Stimulated activated CD8-positive, alpha-beta memory T cell treated with anti-CD3 and anti-CD28 coated beads, Interleukin-15, amount 100 ng/mL, for 1 hour (primary cell): Measurements from ENCODE around the gene RANBP2.
"Not testable (repeated sequence)": the region's sequence is repeated elsewhere in the genome, so short reads cannot be mapped to it uniquely, and the experiment has no call there.

Source experiments
- DNase-seq: peaks from one replicate; pipeline ENCODE4 v3.0.0-alpha.2; 2020; ENCODE audit warnings: low read depth

RANBP2 gene

GRCh38 chr2:108719149-108720044, at the start of gene RANBP2:
TSS of gene RANBP2 (plus strand) at chr2:108719482. CDS start at chr2:108719607, 125 bp downstream.
- peak; percentile 87 for DNase-seq

DNA sequence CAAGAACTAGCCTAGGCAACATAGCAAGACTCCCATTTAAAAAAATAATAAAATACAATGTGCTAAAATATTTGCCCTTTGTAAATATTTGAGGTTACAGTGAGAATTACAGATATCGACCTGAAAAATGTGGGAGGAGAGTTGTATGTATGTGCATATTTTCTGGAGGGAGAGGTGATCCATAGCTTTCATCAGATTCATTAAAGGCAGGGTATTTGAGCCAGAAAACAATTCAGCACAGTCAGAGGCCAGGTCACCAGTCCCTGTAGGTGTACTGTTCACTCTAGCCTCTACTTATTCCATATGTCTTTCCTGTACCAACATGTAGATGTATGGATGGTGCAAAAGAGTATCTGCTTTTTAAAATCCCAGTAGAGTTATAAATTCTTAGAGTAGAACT, 49.0 kb upstream of the RANBP2 start:
- not testable (repeated sequence) for DNase-seq

DNA sequence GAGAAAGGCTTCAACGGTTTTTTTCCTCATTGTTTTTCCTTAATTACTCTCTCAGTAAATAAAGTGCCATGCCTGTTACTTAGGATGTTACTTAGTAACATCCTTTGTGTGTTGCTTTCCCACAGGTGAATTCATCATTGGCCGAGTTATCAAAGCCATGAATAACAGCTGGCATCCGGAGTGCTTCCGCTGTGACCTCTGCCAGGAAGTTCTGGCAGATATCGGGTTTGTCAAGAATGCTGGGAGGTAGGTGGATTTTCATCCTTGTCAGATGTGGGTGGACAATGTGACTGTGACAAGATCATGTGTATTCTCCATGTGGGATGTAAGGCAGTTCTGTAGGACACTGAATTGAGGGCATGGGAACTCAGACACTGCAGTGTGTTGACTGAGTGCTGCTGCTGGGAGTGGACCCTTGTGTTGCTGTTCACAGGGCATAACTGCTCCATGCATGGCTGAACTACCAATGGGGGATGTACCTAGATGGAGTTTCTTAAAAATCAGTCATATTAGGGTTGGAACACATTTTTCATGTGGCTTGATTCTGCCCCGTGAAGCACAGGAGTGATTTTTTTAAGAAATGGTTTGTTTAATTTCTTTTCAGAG, 47.0 kb upstream of the RANBP2 start:
- DNase-seq = not testable (repeated sequence)

- DNase-seq = not testable (repeated sequence)
These were observed 42.8 kb upstream of the RANBP2 start for GRCh38 chr2:108676522-108676921.

GRCh38 chr2:108677239-108677744, 42.0 kb upstream of the RANBP2 start:
- DNase-seq = not testable (repeated sequence)

- DNase-seq = not testable (repeated sequence)
These were observed 41.1 kb upstream of the RANBP2 start for GRCh38 chr2:108678198-108678651.

- not testable (repeated sequence) for DNase-seq
These were observed 38.5 kb upstream of the RANBP2 start for GRCh38 chr2:108680805-108681204.

- DNase-seq = not testable (repeated sequence)
These were observed 30.2 kb upstream of the RANBP2 start for GRCh38 chr2:108688818-108689756.

DNA sequence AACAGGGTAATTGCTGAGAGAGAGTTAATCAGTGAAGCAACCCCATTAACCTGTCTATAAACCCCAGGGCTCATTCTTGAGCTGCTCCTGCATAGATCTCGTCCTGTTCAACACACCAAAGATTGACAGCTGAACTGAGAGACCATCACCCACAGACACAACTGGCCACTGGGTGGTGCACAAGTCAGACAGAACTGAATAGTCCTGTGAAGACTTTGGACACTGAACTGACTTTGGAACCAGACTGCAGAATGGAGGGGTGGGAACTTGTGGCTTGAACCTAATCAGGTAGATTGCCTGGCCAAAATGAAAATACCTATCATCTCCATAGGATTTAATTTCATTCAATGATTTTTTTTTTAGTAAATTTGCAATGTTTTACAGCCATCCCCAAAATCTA, 29.3 kb upstream of the RANBP2 start:
- not testable (repeated sequence) for DNase-seq

DNA sequence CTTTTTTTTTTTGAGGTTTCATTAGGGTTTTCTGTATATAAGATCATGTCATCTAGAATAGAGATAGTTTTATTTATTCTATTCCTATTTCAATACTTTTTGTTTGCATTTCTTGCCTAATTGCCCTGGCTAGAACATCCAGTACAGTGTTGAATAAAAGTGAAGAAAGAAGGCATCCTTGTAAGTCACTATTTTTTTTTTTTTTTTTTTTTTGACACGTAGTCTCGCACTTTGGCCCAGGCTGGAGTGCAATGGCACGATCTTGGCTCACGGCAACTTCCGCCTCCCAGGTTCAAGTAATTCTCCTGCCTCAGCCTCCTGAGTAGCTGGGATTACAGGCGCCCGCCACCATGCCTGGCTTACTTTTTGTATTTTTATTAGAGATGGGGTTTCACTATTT, 27.8 kb upstream of the RANBP2 start:
- DNase-seq = no peak

- DNase-seq = no peak
These were observed 18.1 kb upstream of the RANBP2 start for GRCh38 chr2:108701208-108701607.

- DNase-seq = no peak
These were observed 17.5 kb upstream of the RANBP2 start for GRCh38 chr2:108701806-108702205.

DNA sequence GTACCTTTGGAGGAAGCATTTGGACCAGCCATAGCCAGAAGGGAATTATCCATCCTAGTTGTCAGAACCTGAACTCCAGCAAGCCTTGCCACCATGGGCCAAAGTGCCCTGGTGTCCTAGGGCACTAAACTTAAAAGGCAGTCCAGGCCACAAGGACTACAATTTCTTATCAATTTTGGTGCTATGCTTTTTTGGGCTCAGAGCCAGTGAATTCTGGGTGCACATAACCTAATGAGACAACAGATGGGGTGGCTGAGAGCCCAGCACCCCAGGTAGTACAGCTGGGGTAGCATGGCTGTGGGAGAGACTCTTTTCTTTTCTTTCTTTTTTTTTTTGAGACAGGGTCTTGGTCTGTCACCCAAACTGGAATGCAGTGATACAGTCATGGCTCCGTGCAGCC, 14.4 kb upstream of the RANBP2 start:
- no peak for DNase-seq

DNA sequence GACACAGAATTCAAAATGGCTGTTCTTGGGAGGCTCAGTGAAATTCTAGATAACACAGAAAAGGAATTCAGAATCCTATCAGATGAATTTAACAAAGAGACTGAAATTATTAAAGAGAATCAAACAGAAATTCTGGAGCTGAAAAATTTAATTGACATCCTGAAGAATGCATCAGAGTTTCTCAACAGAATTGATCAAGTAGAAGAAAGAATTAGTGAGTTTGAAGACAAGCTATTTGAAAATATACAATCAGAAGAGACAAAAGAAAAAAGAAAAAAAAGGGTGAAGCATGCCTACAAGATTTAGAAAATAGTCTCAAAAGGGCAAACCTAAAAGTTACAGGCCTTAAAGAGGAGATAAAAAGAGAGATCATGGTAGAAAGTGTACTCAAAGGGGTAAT, 12.0 kb upstream of the RANBP2 start:
- no peak for DNase-seq

DNA sequence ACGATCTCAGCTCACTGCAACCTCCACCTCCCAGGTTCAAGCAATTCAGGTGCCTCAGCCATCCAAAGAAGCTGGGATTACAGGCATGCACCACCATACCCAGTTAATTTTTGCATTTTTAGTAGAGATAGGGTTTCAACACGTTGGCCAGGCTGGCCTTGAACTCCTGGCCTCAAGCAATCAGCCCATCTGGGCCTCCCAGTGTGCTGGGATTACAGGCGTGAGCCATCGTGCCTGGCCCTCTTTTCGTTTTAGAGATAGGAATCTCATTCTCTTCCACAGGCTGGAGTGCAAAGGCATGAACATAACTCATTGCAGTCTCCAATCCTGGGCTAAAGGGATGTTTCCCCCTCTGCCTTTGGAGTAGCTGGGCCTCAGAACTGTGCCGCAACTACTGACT, 2.3 kb upstream of the RANBP2 start:
- not testable (repeated sequence) for DNase-seq

DNA sequence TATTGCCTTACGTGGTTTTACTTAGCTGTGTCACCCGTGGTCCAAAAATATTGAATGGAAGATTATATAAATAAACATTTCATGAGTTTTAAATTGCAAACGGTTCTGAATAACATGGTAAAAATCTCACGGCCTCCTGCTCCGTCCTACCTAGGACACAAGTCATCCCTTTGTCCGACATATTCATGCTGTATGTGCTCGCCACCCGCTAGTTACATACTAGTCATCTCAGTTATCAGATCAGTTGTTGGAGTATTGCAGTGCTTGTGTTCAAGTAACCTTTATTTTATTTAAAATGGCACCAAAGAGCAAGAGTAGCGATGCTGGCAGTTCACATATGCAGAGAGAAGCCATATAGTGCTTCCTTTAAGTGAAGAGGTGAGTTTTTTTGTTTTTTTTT, 6.8 kb downstream of the RANBP2 start:
- DNase-seq = not testable (repeated sequence)

DNA sequence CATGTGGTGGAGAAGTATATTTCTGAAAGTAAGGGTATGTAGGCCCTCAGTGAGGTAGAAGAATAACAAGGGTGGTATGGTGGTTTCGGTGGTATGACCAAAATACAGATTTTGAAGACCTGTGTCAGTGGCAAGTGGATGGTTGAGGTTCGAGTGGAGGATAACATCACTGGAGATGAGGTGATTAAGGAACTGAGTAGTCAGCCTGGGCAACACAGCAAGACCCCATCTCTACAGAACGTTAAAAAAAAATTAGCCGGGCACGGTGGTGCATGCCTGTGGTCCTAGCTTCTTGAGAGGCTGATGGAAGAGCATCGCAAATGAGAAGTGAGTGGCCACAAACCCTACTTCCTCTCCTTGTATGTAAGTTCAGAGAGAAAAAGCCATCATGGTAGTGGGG, 15.4 kb downstream of the RANBP2 start:
- not testable (repeated sequence) for DNase-seq

GRCh38 chr2:108757973-108758372, 38.7 kb downstream of the RANBP2 start:
- DNase-seq = not testable (repeated sequence)

DNA sequence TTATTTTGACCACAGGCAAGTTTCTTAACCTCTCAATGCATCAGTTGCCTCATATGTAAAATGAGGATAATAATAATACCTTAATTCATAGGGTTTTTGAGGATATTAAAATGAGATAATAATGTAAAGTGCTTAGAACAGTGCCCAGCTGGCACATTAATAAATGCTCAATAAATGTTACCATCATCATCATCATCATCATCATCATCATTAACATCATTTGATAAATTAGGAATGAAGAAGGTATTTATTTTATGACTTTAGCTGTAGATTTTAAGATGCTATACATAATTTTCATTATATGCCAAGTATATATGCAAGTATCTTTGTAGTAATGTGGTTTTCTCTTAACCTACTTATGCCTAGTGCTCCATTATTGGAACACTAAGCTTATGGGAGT, 43.3 kb downstream of the RANBP2 start:
- DNase-seq = not testable (repeated sequence)

- not testable (repeated sequence) for DNase-seq
These were observed 47.4 kb downstream of the RANBP2 start for GRCh38 chr2:108766671-108767070.

DNA sequence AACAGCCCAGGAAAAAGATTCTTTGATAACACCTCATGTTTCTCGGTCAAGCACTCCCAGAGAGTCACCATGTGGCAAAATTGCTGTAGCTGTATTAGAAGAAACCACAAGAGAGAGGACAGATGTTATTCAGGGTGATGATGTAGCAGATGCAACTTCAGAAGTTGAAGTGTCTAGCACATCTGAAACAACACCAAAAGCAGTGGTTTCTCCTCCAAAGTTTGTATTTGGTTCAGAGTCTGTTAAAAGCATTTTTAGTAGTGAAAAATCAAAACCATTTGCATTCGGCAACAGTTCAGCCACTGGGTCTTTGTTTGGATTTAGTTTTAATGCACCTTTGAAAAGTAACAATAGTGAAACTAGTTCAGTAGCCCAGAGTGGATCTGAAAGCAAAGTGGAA, 48.6 kb downstream of the RANBP2 start:
- not testable (repeated sequence) for DNase-seq

DNA sequence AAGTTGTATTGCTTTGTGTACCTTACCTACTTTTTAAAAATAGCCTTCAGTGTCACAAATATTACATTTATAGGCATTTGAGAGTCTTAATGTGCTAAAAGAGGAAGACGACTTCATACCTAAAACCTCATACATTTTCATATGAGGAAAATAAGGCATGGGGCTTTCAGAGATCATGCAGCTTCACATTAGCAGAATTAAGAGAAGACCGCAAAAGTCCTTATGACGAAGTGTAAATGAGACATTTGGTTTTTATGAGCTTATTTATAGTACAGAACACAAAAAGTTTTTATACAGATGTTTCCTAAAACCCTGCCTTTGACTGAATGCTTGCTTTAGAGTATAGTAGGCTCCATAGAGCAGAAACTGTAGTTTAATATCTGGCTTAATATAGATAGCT, 57.2 kb downstream of the RANBP2 start:
- DNase-seq = no peak
